ENCODE measurements around the gene OR51B4.

OR51B4 gene, protein sequence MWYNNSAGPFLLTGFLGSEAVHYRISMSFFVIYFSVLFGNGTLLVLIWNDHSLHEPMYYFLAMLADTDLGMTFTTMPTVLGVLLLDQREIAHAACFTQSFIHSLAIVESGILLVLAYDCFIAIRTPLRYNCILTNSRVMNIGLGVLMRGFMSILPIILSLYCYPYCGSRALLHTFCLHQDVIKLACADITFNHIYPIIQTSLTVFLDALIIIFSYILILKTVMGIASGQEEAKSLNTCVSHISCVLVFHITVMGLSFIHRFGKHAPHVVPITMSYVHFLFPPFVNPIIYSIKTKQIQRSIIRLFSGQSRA

DNA sequence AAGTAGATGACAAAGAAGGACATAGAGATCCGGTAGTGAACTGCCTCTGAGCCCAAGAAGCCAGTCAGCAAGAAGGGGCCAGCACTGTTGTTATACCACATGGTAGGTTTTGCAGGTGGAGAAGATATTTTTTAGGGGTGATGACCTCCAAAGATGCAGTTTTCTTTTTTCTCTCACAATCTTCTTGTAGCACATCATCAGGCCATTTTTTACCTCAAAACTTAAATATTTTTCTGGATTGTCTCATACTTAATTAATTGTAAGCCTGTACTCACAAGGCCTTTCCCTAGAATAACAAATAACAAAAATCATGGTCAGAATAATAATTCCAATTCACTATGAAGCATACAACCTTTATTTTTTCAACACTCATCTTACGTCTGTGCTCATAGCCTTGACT lies at the start of gene OR51B4:
Gene OR51B4, minus strand, starts transcription at position 101 of the 400 bp plus-strand sequence. Its CDS starts 0 bp downstream, at position 101.
- Histone ChIP-seq H3K4me3 (ENCODE audit: low read depth, low read length) (no peak within 1 kb of the TSS), H3K9me3 (ENCODE audit: control insufficient read depth, insufficient read depth, low read depth, low read length) (no peaks in the 10 kb centered on the region), H3K36me3 (ENCODE audit: control insufficient read depth in 2 of 2, insufficient read depth in 1 of 2, low read length in 2 of 2) (no peaks in the 10 kb centered on the region), H3K4me1 (ENCODE audit: control insufficient read depth, insufficient read depth, low read length) (no peaks in the 10 kb centered on the region), H3K27ac (ENCODE audit: extremely low read depth, low read depth, low read length) (no peak within 1 kb of the TSS)
- CTCF ChIA-PET, result no interaction called here
- no peak for TF ChIP-seq ZNF391 (tag by site-specific recombination; IDR thresholded peaks at IDR 0.05; ENCODE audit: borderline replicate concordance, low read depth)
- TF ChIP-seq ZNF354C (tag by site-specific recombination; IDR thresholded peaks at IDR 0.05; ENCODE audit: borderline replicate concordance, low read depth), result no peak
- no peak for TF ChIP-seq ZNF510 (tag by site-specific recombination; IDR thresholded peaks at IDR 0.05; ENCODE audit: insufficient replicate concordance)
- TF ChIP-seq ZNF701 (tag by site-specific recombination; IDR thresholded peaks at IDR 0.05), result no peak
- POLR2A ChIA-PET, result interaction anchor here (0.6 kb wide), 1 partner anchor 487 kb away, joined by 3 read pairs; no protein-coding TSS in a partner anchor

- no peak within 1 kb of the TSS for H3K27ac ChIP-seq (ENCODE audit: extremely low read depth, low read depth, low read length)
- TF ChIP-seq, protein P1, sequence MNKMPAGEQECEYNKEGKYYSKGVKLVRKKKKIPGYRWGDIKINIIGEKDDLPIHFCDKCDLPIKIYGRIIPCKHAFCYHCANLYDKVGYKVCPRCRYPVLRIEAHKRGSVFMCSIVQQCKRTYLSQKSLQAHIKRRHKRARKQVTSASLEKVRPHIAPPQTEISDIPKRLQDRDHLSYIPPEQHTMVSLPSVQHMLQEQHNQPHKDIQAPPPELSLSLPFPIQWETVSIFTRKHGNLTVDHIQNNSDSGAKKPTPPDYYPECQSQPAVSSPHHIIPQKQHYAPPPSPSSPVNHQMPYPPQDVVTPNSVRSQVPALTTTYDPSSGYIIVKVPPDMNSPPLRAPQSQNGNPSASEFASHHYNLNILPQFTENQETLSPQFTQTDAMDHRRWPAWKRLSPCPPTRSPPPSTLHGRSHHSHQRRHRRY (tag by site-specific recombination; IDR thresholded peaks at IDR 0.05), result no peak
- no peak for TF ChIP-seq ZBTB21 (tag by site-specific recombination; IDR thresholded peaks at IDR 0.05)
- TF ChIP-seq ZNF174 (tag by site-specific recombination; IDR thresholded peaks at IDR 0.05), result no peak
- no peak for TF ChIP-seq ZBTB48 (tag by site-specific recombination; IDR thresholded peaks at IDR 0.05)
- no peak for TF ChIP-seq PRDM4 (tag by site-specific recombination; IDR thresholded peaks at IDR 0.05)
- TF ChIP-seq ZNF555 (tag by site-specific recombination; conservative IDR thresholded peaks at IDR 0.05), result no peak
- no peak for TF ChIP-seq ZNF571 (tag by site-specific recombination; IDR thresholded peaks at IDR 0.05)
- no peak for TF ChIP-seq ZNF423 (tag by site-specific recombination; IDR thresholded peaks at IDR 0.05)
- TF ChIP-seq ZNF580 (tag by site-specific recombination; IDR thresholded peaks at IDR 0.05), result no peak
- TF ChIP-seq ZNF677 (tag by site-specific recombination; IDR thresholded peaks at IDR 0.05), result no peak
- TF ChIP-seq ZBTB17 (tag by site-specific recombination; IDR thresholded peaks at IDR 0.05), result no peak
- no peak for TF ChIP-seq ZNF530 (tag by site-specific recombination; IDR thresholded peaks at IDR 0.05; ENCODE audit: low read depth)
- TF ChIP-seq ZNF785 (tag by site-specific recombination; IDR thresholded peaks at IDR 0.05), result no peak
- TF ChIP-seq PRDM10 (tag by site-specific recombination; IDR thresholded peaks at IDR 0.05), result no peak
- no peak for TF ChIP-seq ZNF664 (tag by site-specific recombination; IDR thresholded peaks at IDR 0.05)
- no peak for TF ChIP-seq ZNF391 (tag by site-specific recombination; IDR thresholded peaks at IDR 0.05; ENCODE audit: borderline replicate concordance, low read depth)
- H3K9me3 ChIP-seq (ENCODE audit: control insufficient read depth, insufficient read depth, low read depth, low read length), result no peaks in the 10 kb centered on the region
- CTCF ChIA-PET, result no interaction called here
- POLR2A ChIA-PET, result no interaction called here
- H3K36me3 ChIP-seq (ENCODE audit: control insufficient read depth in 2 of 2, insufficient read depth in 1 of 2, low read length in 2 of 2), result no peaks in the 10 kb centered on the region
- H3K4me3 ChIP-seq (ENCODE audit: low read depth, low read length), result no peak within 1 kb of the TSS
- no peaks in the 10 kb centered on the region for H3K4me1 ChIP-seq (ENCODE audit: control insufficient read depth, insufficient read depth, low read length)
Observed at GRCh38 chr11:5351208-5351607, 49.5 kb upstream of the OR51B4 start, which contains the start of gene OR51B6. TSS of gene OR51B6 (plus strand) at chr11:5351508. CDS start at chr11:5351508, 0 bp downstream.
